LNCAP (cell line): ENCODE measurements around the gene SKP1.

Experiments
- CTCF ChIP-seq: fragments of 450-650 bp; IDR thresholded peaks from 2 replicates; pipeline ENCODE4 v1.5.1; 2017; ENCODE audit warnings: mild to moderate bottlenecking

Gene SKP1

GRCh38 chr5:134120386-134121138 lies 56.2 kb downstream of the SKP1 start:
- TF ChIP-seq CTCF: no peak

- no peak for TF ChIP-seq CTCF
These were observed 57.0 kb downstream of the SKP1 start for GRCh38 chr5:134119720-134120119.

GRCh38 chr5:134118212-134118835 lies 58.4 kb downstream of the SKP1 start:
- TF ChIP-seq CTCF: no peak

- TF ChIP-seq CTCF: no peak
These were observed 59.7 kb downstream of the SKP1 start for GRCh38 chr5:134116789-134117761.

GRCh38 chr5:134116286-134116685 lies 60.5 kb downstream of the SKP1 start:
- no peak for TF ChIP-seq CTCF

GRCh38 chr5:134115806-134116175 lies 61.0 kb downstream of the SKP1 start:
- no peak for TF ChIP-seq CTCF

GRCh38 chr5:134114886-134115805 lies 61.6 kb downstream of the SKP1 start:
- TF ChIP-seq CTCF: no peak
